Measurements from ENCODE around the gene LAYN. TPM values are rescaled to one million over a fixed set of nuclear protein-coding genes. Genes with fewer than 3 reads are reported as not detected.
A peak's percentile ranks its signal among the peaks of the same experiment; 100 is the strongest.

LAYN gene
- total and polyA plus RNA-seq, 12 donors: 1.6 to 4.9 (median 4.0) TPM

DNA sequence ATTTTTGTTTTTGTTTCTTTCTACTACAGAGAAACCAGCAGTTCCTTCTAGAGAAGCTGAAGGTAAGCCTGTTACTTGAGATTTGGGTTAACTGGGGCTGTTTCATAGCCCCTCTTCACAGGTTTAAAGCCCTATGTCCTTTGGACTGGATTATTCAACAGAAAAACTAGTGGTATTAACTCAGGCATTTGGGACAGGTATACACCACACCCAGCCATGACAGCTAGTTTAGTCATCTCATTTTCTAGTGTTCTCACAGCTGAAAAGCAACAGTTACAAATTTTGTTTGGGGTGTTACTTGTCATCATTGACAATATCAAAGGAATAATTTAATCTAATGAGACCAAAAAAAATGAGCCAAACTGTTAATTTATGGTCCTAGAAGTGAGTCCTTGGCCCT, 14.0 kb downstream of the LAYN start:
- Histone ChIP-seq H3K9me3 (peaks cover 0 to 8% (median 0%) of the 10 kb centered on the region in 11 donors), H3K4me1 (peaks cover 0 to 1% (median 0%) of the 10 kb centered on the region in 9 donors), H3K4me3 (no peak overlapping the region), H3K27me3 (no peaks in the 10 kb centered on the region), H3K36me3 (peaks cover 0 to 60% (median 0%) of the 10 kb centered on the region in 9 donors), H3K27ac (no peak overlapping the region)
- intact Hi-C loops (cut with DNase I): no loop called here
- ATAC-seq (no peak), DNase-seq (no peak)
- TF ChIP-seq CTCF (IDR thresholded peaks at IDR 0.05): no peak

GRCh38 chr11:111555255-111555654, 14.7 kb downstream of the LAYN start:
- intact Hi-C loops (cut with DNase I): no loop called here
- no peak for DNase-seq
- Histone ChIP-seq H3K4me3 (no peak overlapping the region), H3K4me1 (peaks cover 0 to 9% (median 0%) of the 10 kb centered on the region in 9 donors), H3K9me3 (peaks cover 0 to 8% (median 0%) of the 10 kb centered on the region in 11 donors), H3K27me3 (no peaks in the 10 kb centered on the region), H3K36me3 (peaks cover 0 to 60% (median 0%) of the 10 kb centered on the region in 9 donors), H3K27ac (no peak overlapping the region)
- no peak for TF ChIP-seq CTCF (IDR thresholded peaks at IDR 0.05)
- no peak for ATAC-seq

- Histone ChIP-seq H3K9me3 (peaks cover 0 to 8% (median 0%) of the 10 kb centered on the region in 11 donors), H3K4me3 (no peak overlapping the region), H3K36me3 (peaks cover 0 to 50% (median 0%) of the 10 kb centered on the region in 9 donors), H3K27me3 (no peaks in the 10 kb centered on the region), H3K4me1 (peaks cover 0 to 13% (median 0%) of the 10 kb centered on the region in 9 donors), H3K27ac (no peak overlapping the region)
- intact Hi-C loops (cut with DNase I): no loop called here
- ATAC-seq (no peak), DNase-seq (no peak)
- 88 to 93% methylated on average over 5 of the region's 5 CpGs for WGBS, 2 donors
- TF ChIP-seq CTCF (IDR thresholded peaks at IDR 0.05): no peak
Observed at GRCh38 chr11:111557425-111558111, 17.0 kb downstream of the LAYN start.

GRCh38 chr11:111559800-111560464, 19.4 kb downstream of the LAYN start:
- no peak for DNase-seq
- Histone ChIP-seq H3K27ac (peak overlapping the region in 1 of 10 donors; percentile 43), H3K4me1 (peaks cover 0 to 13% (median 0%) of the 10 kb centered on the region in 9 donors), H3K9me3 (peaks cover 0 to 8% (median 0%) of the 10 kb centered on the region in 11 donors), H3K27me3 (no peaks in the 10 kb centered on the region), H3K36me3 (peaks cover 0 to 49% (median 0%) of the 10 kb centered on the region in 9 donors), H3K4me3 (no peak overlapping the region)
- 76 to 78% methylated on average over 11 of the region's 11 CpGs for WGBS, 2 donors
- ATAC-seq: peak in 3 of 8 donors; percentile 10 to 37 (median 35)
- intact Hi-C loops (cut with DNase I): loop anchor here in 3 of 10 donors (10.0 kb wide), 3 partner anchors 215 to 285 kb away; no protein-coding TSS in a partner anchor
- TF ChIP-seq CTCF (IDR thresholded peaks at IDR 0.05): no peak
